H9 (cell line): ENCODE measurements around the gene TTN. TPM values are rescaled to one million over a fixed set of nuclear protein-coding genes. Genes with fewer than 3 reads are reported as not detected.

Experiments used
- DNase-seq: peaks from one replicate; pipeline ENCODE4 v3.0.0-alpha.2; 2017
- H2AFZ ChIP-seq: one replicate; pipeline ENCODE4 v1.6.1; 2013; ENCODE audit warnings: mild to moderate bottlenecking, low read length, control low read depth, moderate library complexity
- H2AK5ac ChIP-seq: 2 replicates; pipeline ENCODE4 v1.6.1; 2013; ENCODE audit warnings: low read length, control low read depth, mixed read lengths; ENCODE audit not compliant: insufficient read length
- H2BK120ac ChIP-seq: one replicate; pipeline ENCODE4 v1.6.1; 2013; ENCODE audit warnings: low read depth, mild to moderate bottlenecking, low read length, control low read depth, inconsistent platforms; ENCODE audit not compliant: poor library complexity, severe bottlenecking
- H2BK12ac ChIP-seq: 2 replicates; pipeline ENCODE4 v1.6.1; 2013; ENCODE audit warnings: low read length, control low read depth, mixed read lengths, low read depth; ENCODE audit not compliant: insufficient read length
- H2BK15ac ChIP-seq: 2 replicates; pipeline ENCODE4 v1.6.1; 2013; ENCODE audit warnings: low read depth, low read length, control low read depth
- H2BK20ac ChIP-seq: one replicate; pipeline ENCODE4 v1.6.1; 2013; ENCODE audit warnings: low read depth, mild to moderate bottlenecking, low read length, control low read depth, inconsistent platforms; ENCODE audit not compliant: poor library complexity, severe bottlenecking
- H2BK5ac ChIP-seq: 2 replicates; pipeline ENCODE4 v1.6.1; 2013; ENCODE audit warnings: low read length, control low read depth, mixed read lengths; ENCODE audit not compliant: insufficient read length
- H3K14ac ChIP-seq: 2 replicates; pipeline ENCODE4 v1.6.1; 2013; ENCODE audit warnings: low read length, control low read depth; ENCODE audit not compliant: insufficient read depth
- H3K18ac ChIP-seq: 2 replicates; pipeline ENCODE4 v1.6.1; 2013; ENCODE audit warnings: low read depth, mild to moderate bottlenecking, mixed read lengths, low read length, control low read depth; ENCODE audit not compliant: insufficient read length
- H3K23ac ChIP-seq: 2 replicates; pipeline ENCODE4 v1.6.1; 2013; ENCODE audit warnings: low read length, control low read depth, mixed read lengths, low read depth; ENCODE audit not compliant: insufficient read length
- H3K23me2 ChIP-seq: 2 replicates; pipeline ENCODE4 v1.6.1; 2013; ENCODE audit warnings: low read depth, mild to moderate bottlenecking, mixed read lengths, low read length, control low read depth; ENCODE audit not compliant: insufficient read length, poor library complexity, severe bottlenecking
- H3K27ac ChIP-seq: 2 replicates; pipeline ENCODE4 v1.5.1; 2013; ENCODE audit warnings: low read length, control low read depth, mixed read lengths, low read depth; ENCODE audit not compliant: insufficient read length
- H3K27me3 ChIP-seq: 2 replicates; pipeline ENCODE4 v1.6.1; 2013; ENCODE audit warnings: low read length, control low read depth, inconsistent platforms; ENCODE audit not compliant: insufficient read depth
- H3K4ac ChIP-seq: 2 replicates; pipeline ENCODE4 v1.6.1; 2013; ENCODE audit warnings: low read depth, mild to moderate bottlenecking, control low read depth, inconsistent platforms, low read length, moderate library complexity
- H3K4me1 ChIP-seq: 2 replicates; pipeline ENCODE4 v1.6.1; 2013; ENCODE audit warnings: low read length, control low read depth, inconsistent platforms; ENCODE audit not compliant: insufficient read depth
- H3K4me2 ChIP-seq: 2 replicates; pipeline ENCODE4 v1.6.1; 2013; ENCODE audit warnings: low read length, control low read depth, mixed read lengths; ENCODE audit not compliant: insufficient read length, insufficient read depth
- H3K56ac ChIP-seq: 2 replicates; pipeline ENCODE4 v1.6.1; 2013; ENCODE audit warnings: low read depth, mild to moderate bottlenecking, mixed read lengths, low read length, control low read depth; ENCODE audit not compliant: insufficient read length
- H3K79me1 ChIP-seq: 2 replicates; pipeline ENCODE4 v1.6.1; 2013; ENCODE audit warnings: low read depth, mild to moderate bottlenecking, moderate library complexity, low read length, control low read depth, inconsistent platforms; ENCODE audit not compliant: insufficient read depth, poor library complexity, severe bottlenecking
- H3K79me2 ChIP-seq: 2 replicates; pipeline ENCODE4 v1.6.1; 2013; ENCODE audit warnings: low read length, control low read depth, inconsistent platforms; ENCODE audit not compliant: insufficient read depth
- H3K9ac ChIP-seq: 2 replicates; pipeline ENCODE4 v1.6.1; 2013; ENCODE audit warnings: low read length, control low read depth, mixed read lengths; ENCODE audit not compliant: insufficient read length; ENCODE audit errors: extremely low read depth
- H3K9me3 ChIP-seq: one replicate; pipeline ENCODE4 v1.6.1; 2013; ENCODE audit warnings: low read depth, low read length, inconsistent platforms; ENCODE audit not compliant: control insufficient read depth
- H3T11ph ChIP-seq: one replicate; pipeline ENCODE4 v1.6.1; 2013; ENCODE audit warnings: mild to moderate bottlenecking, low read length, control low read depth, inconsistent platforms
- H4K20me1 ChIP-seq: one replicate; pipeline ENCODE4 v1.6.1; 2013; ENCODE audit not compliant: control insufficient read depth, insufficient read length, insufficient read depth
- H4K5ac ChIP-seq: 2 replicates; pipeline ENCODE4 v1.6.1; 2013; ENCODE audit warnings: low read depth, mild to moderate bottlenecking, mixed read lengths, low read length, control low read depth; ENCODE audit not compliant: insufficient read length
- H4K8ac ChIP-seq: replicated peaks from 2 replicates; pipeline ENCODE4 v1.6.1; 2013; ENCODE audit warnings: low read length, control low read depth, mixed read lengths, low read depth; ENCODE audit not compliant: insufficient read length
- H4K91ac ChIP-seq: 2 replicates; pipeline ENCODE4 v1.6.1; 2013; ENCODE audit warnings: low read depth, mild to moderate bottlenecking, moderate library complexity, mixed read lengths, low read length, control low read depth; ENCODE audit not compliant: insufficient read length
- H3K27ac Mint-ChIP-seq, 3 experiments: 2 replicates in 2 of 3; 3 replicates in 1 of 3; pipeline ENCODE4 v1.8.0; 2020 to 2021; ENCODE audit warnings: mixed read lengths in 3 of 3, mild to moderate bottlenecking in 1 of 3, moderate library complexity in 1 of 3
- H3K27me3 Mint-ChIP-seq: 2 replicates; pipeline ENCODE4 v1.8.0; 2021; ENCODE audit warnings: low read depth, mild to moderate bottlenecking, moderate library complexity, mixed read lengths
- H3K36me3 Mint-ChIP-seq, 3 experiments: 2 replicates in 2 of 3; 3 replicates in 1 of 3; pipeline ENCODE4 v1.8.0; 2020 to 2021; ENCODE audit warnings: low read depth in 3 of 3, mixed read lengths in 3 of 3; ENCODE audit not compliant: insufficient read depth in 1 of 3
- H3K4me1 Mint-ChIP-seq, 2 experiments: 2 replicates each; pipeline ENCODE4 v1.8.0; 2020; ENCODE audit warnings: mixed read lengths in 2 of 2
- H3K4me3 Mint-ChIP-seq, 2 experiments: 2 replicates in 1 of 2; 3 replicates in 1 of 2; pipeline ENCODE4 v1.8.0; 2020 to 2021; ENCODE audit warnings: mild to moderate bottlenecking in 2 of 2, mixed read lengths in 2 of 2, moderate library complexity in 1 of 2
- H3K9me3 Mint-ChIP-seq, 2 experiments: 2 replicates in 1 of 2; 3 replicates in 1 of 2; pipeline ENCODE4 v1.8.0; 2020; ENCODE audit warnings: mild to moderate bottlenecking in 2 of 2, mixed read lengths in 2 of 2, moderate library complexity in 1 of 2
- CTCF ChIP-seq: fragments of 200-600 bp; sonication (generic); conservative IDR thresholded peaks from 3 replicates; pipeline ENCODE4 v1.8.0; 2021; ENCODE audit warnings: antibody characterized with exemption, mild to moderate bottlenecking
- WGBS: extraction: QIAGEN DNeasy Blood & Tissue Kit; methylation state at CpG from one replicate; pipeline ENCODE4 v1.1.7; 2013; ENCODE audit warnings: missing lambda C conversion rate, low lambda C conversion rate, mixed read lengths; ENCODE audit not compliant: insufficient read length; ENCODE audit errors: extremely low coverage; 5-methylcytosine and 5-hydroxymethylcytosine counted together
- total RNA-seq: library from RNA; stranded (reverse); gene quantifications from 2 replicates; pipeline ENCODE4 v1.2.1, GENCODE V29; 2021

Gene TTN
- total RNA-seq, 1 experiment from 2014 or later: 0.70 TPM

DNA sequence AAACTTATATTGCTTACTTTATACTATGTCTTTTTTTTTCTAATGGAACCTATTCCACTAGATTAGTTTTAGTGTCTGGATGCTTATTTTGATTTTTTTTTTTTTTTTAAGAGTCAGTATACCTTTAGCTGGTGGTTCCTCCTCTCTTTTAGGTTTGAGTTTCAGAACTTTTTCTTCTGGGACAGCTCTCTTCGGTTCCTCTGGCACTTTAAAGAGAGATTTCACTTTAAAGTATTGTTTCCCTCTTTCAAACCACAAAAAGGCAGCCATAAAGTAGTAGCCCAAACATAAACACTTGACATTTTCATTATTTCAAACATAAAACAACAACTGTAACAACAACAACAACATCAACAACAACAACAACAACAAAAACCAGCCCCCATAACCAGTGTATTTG, 123.3 kb downstream of the TTN start:
- Histone ChIP-seq H4K20me1 (no peaks in the 10 kb centered on the region), H4K5ac (no peak overlapping the region), H3K4ac (no peak overlapping the region), H2BK15ac (no peak overlapping the region), H3K23ac (no peak overlapping the region), H2AFZ (no peak overlapping the region), H3K27me3 (no peaks in the 10 kb centered on the region), H3K79me2 (no peaks in the 10 kb centered on the region), H3K4me2 (no peak overlapping the region), H3K56ac (no peak overlapping the region), H2BK5ac (no peak overlapping the region), H2AK5ac (no peak overlapping the region), H3K79me1 (no peaks in the 10 kb centered on the region), H3K9ac (no peak overlapping the region), H3K27ac (no peak overlapping the region), H3K23me2 (no peaks in the 10 kb centered on the region), H2BK20ac (no peak overlapping the region), H3K4me1 (no peaks in the 10 kb centered on the region), H4K8ac (no peak overlapping the region), H3K14ac (no peak overlapping the region), H3T11ph (no peak overlapping the region), H4K91ac (no peak overlapping the region), H2BK120ac (no peak overlapping the region), H2BK12ac (no peak overlapping the region), H3K18ac (no peak overlapping the region), H3K9me3 (no peaks in the 10 kb centered on the region)
- Mint-ChIP-seq H3K4me3 (no peak overlapping the region), H3K4me1 (no peaks in the 10 kb centered on the region), H3K36me3 (no peaks in the 10 kb centered on the region), H3K27me3 (no peaks in the 10 kb centered on the region), H3K9me3 (no peaks in the 10 kb centered on the region), H3K27ac (no peak overlapping the region; a peak in 1 of 7 replicates)
- WGBS: no CpG with 5 or more reads among the region's 1 CpG
- TF ChIP-seq CTCF: no peak
- DNase-seq: no peak
